ENCODE results near the gene RNF14. TPM values are rescaled to one million over a fixed set of nuclear protein-coding genes. Genes with fewer than 3 reads are reported as not detected.

The RNF14 gene
- total RNA-seq, 1 donor from 2014 or later, result 35.5 TPM

- Mint-ChIP-seq H3K27me3 (no peaks in the 10 kb centered on the region), H3K4me3 (ENCODE audit: low read depth) (no peak overlapping the region), H3K27ac (no peak overlapping the region), H3K36me3 (ENCODE audit: insufficient read depth) (no peaks in the 10 kb centered on the region), H3K4me1 (ENCODE audit: low read depth) (peaks cover 7% of the 10 kb centered on the region), H3K9me3 (ENCODE audit: low read depth) (no peaks in the 10 kb centered on the region)
- no peak for TF ChIP-seq CTCF (IDR thresholded peaks at IDR 0.05; ENCODE audit: unreplicated experiment)
- DNase-seq (ENCODE audit: low spot score, unreplicated experiment), result no peak
Observed at GRCh38 chr5:141948812-141949211, 20.1 kb upstream of the RNF14 start.

GRCh38 chr5:141949511-141949910, 19.4 kb upstream of the RNF14 start:
- no peaks in the 10 kb centered on the region for H3K9me3 Mint-ChIP-seq (ENCODE audit: low read depth)
- DNase-seq (ENCODE audit: low spot score, unreplicated experiment), result no peak
- H3K36me3 Mint-ChIP-seq (ENCODE audit: insufficient read depth), result no peaks in the 10 kb centered on the region
- peaks cover 6% of the 10 kb centered on the region for H3K4me1 Mint-ChIP-seq (ENCODE audit: low read depth)
- no peaks in the 10 kb centered on the region for H3K27me3 Mint-ChIP-seq
- H3K27ac Mint-ChIP-seq, result no peak overlapping the region
- no peak overlapping the region for H3K4me3 Mint-ChIP-seq (ENCODE audit: low read depth)
- no peak for TF ChIP-seq CTCF (IDR thresholded peaks at IDR 0.05; ENCODE audit: unreplicated experiment)

GRCh38 chr5:141950207-141951005, 18.5 kb upstream of the RNF14 start:
- Mint-ChIP-seq H3K36me3 (ENCODE audit: insufficient read depth) (no peaks in the 10 kb centered on the region), H3K27ac (no peak overlapping the region), H3K4me1 (ENCODE audit: low read depth) (peaks cover 1% of the 10 kb centered on the region), H3K4me3 (ENCODE audit: low read depth) (no peak overlapping the region), H3K9me3 (ENCODE audit: low read depth) (no peaks in the 10 kb centered on the region), H3K27me3 (no peaks in the 10 kb centered on the region)
- no peak for DNase-seq (ENCODE audit: low spot score, unreplicated experiment)
- no peak for TF ChIP-seq CTCF (IDR thresholded peaks at IDR 0.05; ENCODE audit: unreplicated experiment)

GRCh38 chr5:141951332-141951781, 17.5 kb upstream of the RNF14 start:
- Mint-ChIP-seq H3K27me3 (no peaks in the 10 kb centered on the region), H3K4me1 (ENCODE audit: low read depth) (no peaks in the 10 kb centered on the region), H3K4me3 (ENCODE audit: low read depth) (no peak overlapping the region), H3K9me3 (ENCODE audit: low read depth) (no peaks in the 10 kb centered on the region), H3K27ac (no peak overlapping the region), H3K36me3 (ENCODE audit: insufficient read depth) (no peaks in the 10 kb centered on the region)
- no peak for DNase-seq (ENCODE audit: low spot score, unreplicated experiment)
- TF ChIP-seq CTCF (IDR thresholded peaks at IDR 0.05; ENCODE audit: unreplicated experiment), result peak; percentile 59

- Mint-ChIP-seq H3K4me1 (ENCODE audit: low read depth) (no peaks in the 10 kb centered on the region), H3K36me3 (ENCODE audit: insufficient read depth) (no peaks in the 10 kb centered on the region), H3K27ac (no peak overlapping the region), H3K27me3 (no peaks in the 10 kb centered on the region), H3K9me3 (ENCODE audit: low read depth) (no peaks in the 10 kb centered on the region), H3K4me3 (ENCODE audit: low read depth) (no peak overlapping the region)
- TF ChIP-seq CTCF (IDR thresholded peaks at IDR 0.05; ENCODE audit: unreplicated experiment), result no peak
- no peak for DNase-seq (ENCODE audit: low spot score, unreplicated experiment)
Observed at GRCh38 chr5:141952020-141952419, 16.9 kb upstream of the RNF14 start.
